ENCODE results near the gene COL9A2.

- TF ChIP-seq CTCF (IDR thresholded peaks at IDR 0.05 in 4 of 5, conservative IDR thresholded peaks at IDR 0.05 in 1 of 5), result no peak
- TF ChIP-seq POLR2A (IDR thresholded peaks at IDR 0.05), result no peak
Observed at GRCh38 chr1:40265298-40265697, 51.8 kb downstream of the COL9A2 start.
